HUES48 (cell line): ENCODE measurements around the gene APBA1.

Experiments
- H3K27ac ChIP-seq: one replicate; pipeline ENCODE4 v1.7.0; 2013; ENCODE audit warnings: low read depth, low read length, inconsistent platforms
- H3K27me3 ChIP-seq: 2 replicates; pipeline ENCODE4 v1.6.1; 2013; ENCODE audit warnings: mild to moderate bottlenecking, low read length; ENCODE audit not compliant: control insufficient read depth, insufficient read depth
- H3K36me3 ChIP-seq: 2 replicates; pipeline ENCODE4 v1.6.1; 2013; ENCODE audit warnings: low read length; ENCODE audit not compliant: control insufficient read depth, insufficient read depth
- H3K4me1 ChIP-seq: 2 replicates; pipeline ENCODE4 v1.6.1; 2013; ENCODE audit warnings: mild to moderate bottlenecking, low read length; ENCODE audit not compliant: control insufficient read depth, insufficient read depth
- H3K4me3 ChIP-seq: 2 replicates; pipeline ENCODE4 v1.5.1; 2013; ENCODE audit warnings: mild to moderate bottlenecking, low read depth, low read length
- H3K9ac ChIP-seq: 2 replicates; pipeline ENCODE4 v1.6.1; 2013; ENCODE audit warnings: mild to moderate bottlenecking, low read depth, low read length, moderate library complexity
- H3K9me3 ChIP-seq: 2 replicates; pipeline ENCODE4 v1.6.1; 2013; ENCODE audit warnings: low read length; ENCODE audit not compliant: control insufficient read depth, insufficient read depth

Gene APBA1

DNA sequence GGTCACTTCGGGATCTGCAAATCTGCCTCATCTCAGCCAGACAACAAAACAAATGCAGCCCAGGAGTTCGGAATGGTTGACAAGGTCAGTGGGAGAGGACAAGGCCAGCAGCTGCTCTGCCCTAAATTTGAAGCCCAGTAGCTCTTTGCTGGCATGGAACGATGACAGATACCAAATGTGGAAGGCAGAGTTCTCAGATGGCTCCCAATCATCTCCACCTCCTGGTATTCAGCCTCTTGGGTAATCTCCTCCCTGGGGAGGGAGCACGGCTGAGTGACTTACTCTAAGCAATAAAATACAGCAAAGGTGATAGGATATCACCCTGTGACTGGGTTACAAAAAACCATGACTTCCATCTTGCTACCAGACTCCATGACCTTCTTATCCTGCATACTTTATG, 174.4 kb downstream of the APBA1 start:
- no peaks in the 10 kb centered on the region for H3K36me3 ChIP-seq
- H3K27me3 ChIP-seq, result no peaks in the 10 kb centered on the region
- H3K9ac ChIP-seq, result no peak overlapping the region
- H3K4me3 ChIP-seq, result no peak overlapping the region
- H3K9me3 ChIP-seq, result no peaks in the 10 kb centered on the region
- no peak overlapping the region for H3K27ac ChIP-seq
- H3K4me1 ChIP-seq, result peaks cover 7% of the 10 kb centered on the region

DNA sequence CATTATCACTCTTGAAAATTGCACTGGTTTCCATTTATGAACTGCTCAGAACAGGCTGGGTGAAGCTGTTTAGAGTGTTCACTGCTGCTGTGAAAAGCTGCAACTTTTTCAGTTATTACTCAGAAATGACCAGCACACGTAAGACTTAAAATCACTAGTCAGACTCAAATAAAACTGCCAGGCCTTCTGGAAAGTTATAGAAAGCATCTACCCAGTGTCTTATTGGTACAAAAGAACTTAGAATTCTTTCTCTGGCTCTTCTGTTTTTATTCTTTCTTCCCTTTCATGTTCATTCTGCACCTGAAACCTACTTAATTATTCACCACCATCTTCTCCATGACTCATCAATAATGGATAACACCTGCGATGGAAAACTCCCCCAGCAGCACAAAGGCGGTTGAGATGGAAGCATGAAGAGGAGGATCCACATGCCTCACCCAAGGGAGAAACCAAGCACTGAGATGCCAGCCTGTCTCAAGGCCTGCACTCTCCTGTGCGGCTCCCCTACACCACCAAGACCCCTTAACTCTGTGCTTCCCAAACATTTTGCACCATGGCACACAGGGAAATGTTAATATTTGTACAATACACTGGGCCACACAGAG, 175.2 kb downstream of the APBA1 start:
- no peak overlapping the region for H3K4me3 ChIP-seq

DNA sequence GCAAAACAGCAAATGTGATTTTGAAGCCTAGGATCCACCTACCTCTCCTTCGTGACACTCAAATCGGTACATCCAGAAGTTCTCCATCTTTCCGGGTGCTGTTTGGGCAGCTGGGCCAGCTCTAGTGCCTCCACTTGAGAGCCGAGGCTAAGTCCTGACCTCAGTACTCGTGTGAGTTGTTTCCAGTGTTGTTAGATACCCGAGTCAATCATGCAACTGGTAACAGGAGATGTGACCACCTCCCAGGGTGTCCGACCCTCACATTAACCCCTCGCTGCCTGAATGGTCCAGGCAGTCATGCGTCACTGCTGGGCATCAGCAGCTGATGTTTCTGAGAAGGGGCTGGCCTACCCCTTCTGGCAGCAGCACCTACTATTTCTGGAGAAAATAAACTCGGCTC, 176.9 kb downstream of the APBA1 start:
- Histone ChIP-seq H3K27ac (no peak overlapping the region), H3K4me1 (peaks cover 7% of the 10 kb centered on the region), H3K9ac (no peak overlapping the region), H3K27me3 (no peaks in the 10 kb centered on the region), H3K4me3 (no peak overlapping the region), H3K9me3 (no peaks in the 10 kb centered on the region), H3K36me3 (no peaks in the 10 kb centered on the region)

More for the DNA sequence above, 175.2 kb downstream of the APBA1 start:
- Histone ChIP-seq H3K27me3 (no peaks in the 10 kb centered on the region), H3K27ac (no peak overlapping the region), H3K9ac (no peak overlapping the region), H3K36me3 (no peaks in the 10 kb centered on the region), H3K4me1 (peaks cover 7% of the 10 kb centered on the region), H3K9me3 (no peaks in the 10 kb centered on the region)

DNA sequence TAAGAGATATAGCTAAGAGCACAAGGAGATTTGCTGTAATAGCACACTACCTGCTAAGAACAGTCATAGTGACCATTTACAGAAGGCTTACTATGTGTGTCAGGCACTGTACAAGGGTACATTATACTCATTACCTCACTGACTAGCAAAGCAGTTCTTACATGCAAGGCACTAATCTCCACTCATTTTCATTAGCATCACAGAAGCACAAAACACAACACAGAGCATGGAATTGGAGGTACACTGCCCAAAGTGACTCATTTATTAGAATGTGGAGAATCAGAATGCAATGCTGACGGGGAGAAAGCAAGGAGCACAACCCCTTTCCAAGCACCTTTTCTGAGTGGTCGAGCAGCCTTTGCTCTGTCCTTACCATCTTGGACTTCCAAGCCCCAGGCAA, 177.4 kb downstream of the APBA1 start:
- Histone ChIP-seq H3K36me3 (no peaks in the 10 kb centered on the region), H3K27ac (no peak overlapping the region), H3K4me3 (no peak overlapping the region), H3K9ac (no peak overlapping the region), H3K27me3 (no peaks in the 10 kb centered on the region), H3K4me1 (peaks cover 7% of the 10 kb centered on the region), H3K9me3 (no peaks in the 10 kb centered on the region)

DNA sequence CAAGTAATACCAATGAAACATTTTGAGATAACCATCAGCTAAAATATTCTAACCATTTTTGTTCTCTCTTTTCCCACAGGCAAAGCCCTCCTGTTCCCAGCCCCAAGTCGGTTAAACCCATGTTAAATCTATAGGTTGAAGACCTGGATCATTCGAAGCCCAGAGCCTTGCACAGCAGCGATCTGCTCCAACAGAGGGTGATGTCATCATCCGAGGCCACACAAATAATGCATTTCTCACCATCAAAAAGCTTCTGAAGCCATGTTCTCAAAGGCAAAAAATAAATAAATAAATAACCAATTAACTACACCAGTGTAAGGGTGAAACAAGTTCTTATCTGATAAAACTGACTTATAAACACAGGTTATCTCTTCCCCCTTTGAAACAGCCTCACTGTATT, 178.0 kb downstream of the APBA1 start:
- H3K9ac ChIP-seq, result no peak overlapping the region
- no peak overlapping the region for H3K4me3 ChIP-seq
- no peaks in the 10 kb centered on the region for H3K9me3 ChIP-seq
- H3K36me3 ChIP-seq, result no peaks in the 10 kb centered on the region
- no peak overlapping the region for H3K27ac ChIP-seq
- no peaks in the 10 kb centered on the region for H3K27me3 ChIP-seq
- peaks cover 1% of the 10 kb centered on the region; the same call in 1 of the 2 replicates for H3K4me1 ChIP-seq

DNA sequence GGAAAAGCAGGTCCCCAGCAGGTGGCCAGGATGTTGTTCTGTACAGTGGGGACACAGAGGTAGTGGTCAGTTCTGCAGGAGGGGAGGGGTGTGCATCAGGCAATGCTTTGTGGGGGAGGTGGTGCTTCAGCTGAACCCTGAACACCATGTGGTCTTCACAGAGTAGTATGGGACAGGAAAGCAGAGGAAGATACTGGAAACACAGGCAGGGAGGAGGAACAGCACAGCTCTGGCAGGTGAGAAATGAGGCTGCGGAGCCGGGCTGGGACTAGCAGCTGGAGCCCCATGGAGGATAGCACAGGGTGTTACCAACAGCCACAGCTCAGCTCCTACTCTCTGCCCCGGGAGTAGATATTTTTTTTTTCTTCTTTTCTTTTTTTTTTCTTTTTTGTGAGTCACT, 185.7 kb downstream of the APBA1 start:
- no peak overlapping the region for H3K9ac ChIP-seq
- no peak overlapping the region for H3K4me3 ChIP-seq
- H3K9me3 ChIP-seq, result no peaks in the 10 kb centered on the region
- no peaks in the 10 kb centered on the region for H3K27me3 ChIP-seq
- H3K27ac ChIP-seq, result no peak overlapping the region
- no peaks in the 10 kb centered on the region for H3K36me3 ChIP-seq
- no peaks in the 10 kb centered on the region for H3K4me1 ChIP-seq

DNA sequence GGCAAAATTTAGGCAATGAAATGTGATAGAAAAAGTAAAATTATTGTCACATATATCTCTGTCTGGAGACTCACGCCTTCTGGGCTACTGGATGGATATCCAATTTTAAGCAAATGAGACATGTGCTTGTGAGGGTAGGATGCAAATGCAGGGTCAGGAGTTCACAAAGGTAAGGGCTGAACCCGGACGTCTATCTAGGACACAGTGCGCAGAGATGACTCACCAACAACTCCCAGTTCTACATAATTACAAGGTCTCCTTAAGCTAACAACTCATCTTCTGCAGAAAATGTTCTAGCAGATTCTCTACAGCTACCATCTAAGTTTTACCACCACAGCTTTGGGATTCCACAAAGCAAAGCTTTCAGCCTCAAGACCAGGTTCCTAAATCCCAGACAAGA, 186.7 kb downstream of the APBA1 start:
- Histone ChIP-seq H3K27me3 (no peaks in the 10 kb centered on the region), H3K4me3 (no peak overlapping the region), H3K9me3 (no peaks in the 10 kb centered on the region), H3K27ac (no peak overlapping the region), H3K4me1 (no peaks in the 10 kb centered on the region), H3K36me3 (no peaks in the 10 kb centered on the region), H3K9ac (no peak overlapping the region)

DNA sequence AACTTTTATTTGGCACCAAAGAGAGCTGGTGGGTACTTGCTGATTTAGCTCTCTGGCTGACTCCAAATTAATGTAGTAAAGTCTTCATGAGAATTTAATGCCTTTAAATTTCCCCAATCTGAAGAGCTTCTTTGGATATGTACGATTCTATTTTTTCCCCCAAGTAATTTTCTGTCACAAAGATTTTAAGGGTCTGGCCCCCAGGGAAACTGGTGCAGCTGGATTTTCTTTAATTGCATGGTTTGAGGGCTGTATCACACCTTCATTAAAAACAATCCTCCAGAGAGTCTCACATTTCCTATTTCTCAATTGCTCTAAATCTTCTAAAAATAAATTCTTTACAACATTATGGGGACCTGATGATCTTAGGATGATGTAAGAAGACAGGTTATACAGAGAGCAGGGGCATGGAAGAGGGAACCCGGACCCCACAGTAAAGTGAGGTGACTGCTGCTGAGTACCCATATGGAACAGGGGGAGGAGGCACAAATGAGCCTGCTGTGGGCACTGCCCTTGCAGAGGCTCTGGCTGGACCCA, 188.2 kb downstream of the APBA1 start:
- Histone ChIP-seq H3K4me3 (no peak overlapping the region), H3K9ac (no peak overlapping the region), H3K27me3 (no peaks in the 10 kb centered on the region), H3K9me3 (no peaks in the 10 kb centered on the region), H3K27ac (no peak overlapping the region), H3K4me1 (no peaks in the 10 kb centered on the region), H3K36me3 (no peaks in the 10 kb centered on the region)

DNA sequence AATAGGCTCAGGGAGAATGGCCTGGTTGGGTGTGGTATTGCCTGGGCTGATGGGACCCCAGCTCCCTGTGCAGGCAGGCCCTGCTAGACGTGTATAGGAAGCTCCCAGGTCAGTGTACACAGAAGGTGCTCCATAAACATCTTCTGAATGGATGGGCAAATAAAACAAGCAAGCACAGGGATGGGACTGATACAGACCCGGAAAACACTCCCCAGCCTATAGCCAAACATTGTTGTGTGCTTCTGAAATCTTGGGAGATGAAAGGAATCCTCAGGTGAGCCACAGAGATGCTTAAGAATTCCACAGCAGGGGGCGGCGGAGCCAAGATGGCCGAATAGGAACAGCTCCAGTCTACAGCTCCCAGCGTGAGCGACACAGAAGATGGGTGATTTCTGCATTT, 195.4 kb downstream of the APBA1 start:
- Histone ChIP-seq H3K4me1 (peaks cover 15% of the 10 kb centered on the region; the same call in 1 of the 2 replicates), H3K36me3 (no peaks in the 10 kb centered on the region), H3K27ac (no peak overlapping the region), H3K27me3 (no peaks in the 10 kb centered on the region), H3K4me3 (peak overlapping the region; percentile 21; the same call in 1 of the 2 replicates), H3K9ac (no peak overlapping the region), H3K9me3 (peaks cover 7% of the 10 kb centered on the region)

DNA sequence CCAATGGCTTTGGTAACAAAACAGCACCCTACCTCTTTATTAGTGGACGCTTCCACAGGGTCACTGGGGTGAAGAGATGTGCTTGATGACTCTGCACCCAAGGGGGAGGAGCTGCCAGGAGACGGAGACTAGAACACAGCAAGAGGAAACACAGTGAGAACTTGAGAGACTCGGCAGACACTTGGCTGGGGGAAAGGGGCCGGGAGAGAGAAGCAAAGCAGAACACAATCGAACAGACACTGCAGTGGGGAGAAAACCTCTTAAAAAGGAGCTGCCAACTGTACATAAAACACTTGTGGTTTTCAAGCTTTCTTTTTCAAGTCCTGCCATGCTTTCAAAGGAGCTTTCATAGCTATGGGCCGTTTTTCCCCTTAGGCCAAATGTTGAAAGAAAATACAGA, 196.2 kb downstream of the APBA1 start:
- H3K9me3 ChIP-seq, result peaks cover 7% of the 10 kb centered on the region
- H3K27me3 ChIP-seq, result no peaks in the 10 kb centered on the region
- H3K27ac ChIP-seq, result no peak overlapping the region
- no peaks in the 10 kb centered on the region for H3K36me3 ChIP-seq
- H3K4me3 ChIP-seq, result no peak overlapping the region
- peaks cover 21% of the 10 kb centered on the region; the same call in 1 of the 2 replicates for H3K4me1 ChIP-seq
- H3K9ac ChIP-seq, result no peak overlapping the region

DNA sequence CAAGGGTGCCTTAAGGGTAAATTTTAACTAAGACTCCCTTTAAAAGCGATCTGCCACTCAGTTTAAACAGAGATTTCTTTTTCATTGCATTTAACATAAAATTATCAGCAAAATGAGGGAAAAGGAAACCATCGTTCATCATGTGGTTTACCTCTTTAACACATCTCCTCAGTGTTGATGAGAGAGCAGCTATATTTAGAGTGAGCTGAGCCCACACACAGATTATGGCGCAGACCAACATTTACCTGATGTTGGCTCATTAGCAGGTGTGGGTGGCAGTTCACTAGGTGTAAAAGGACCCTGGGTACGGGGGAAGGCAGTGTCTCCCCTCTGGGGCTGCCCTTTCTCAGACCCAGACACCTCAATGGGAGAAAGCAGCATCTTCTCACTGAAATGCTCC, 197.3 kb downstream of the APBA1 start:
- Histone ChIP-seq H3K4me1 (peaks cover 21% of the 10 kb centered on the region; the same call in 1 of the 2 replicates), H3K4me3 (no peak overlapping the region), H3K27ac (no peak overlapping the region), H3K9me3 (peaks cover 7% of the 10 kb centered on the region), H3K36me3 (no peaks in the 10 kb centered on the region), H3K9ac (no peak overlapping the region), H3K27me3 (no peaks in the 10 kb centered on the region)
